GM12892 (cell line): ENCODE results near the gene ZNF280C.

Experiments
- POLR2A ChIP-seq: IDR thresholded peaks from 2 replicates; pipeline ENCODE4 v1.6.1; 2011; ENCODE audit warnings: low read depth, low read length, control low read depth
- POLR2AphosphoS5 ChIP-seq: IDR thresholded peaks from 2 replicates; pipeline ENCODE4 v1.6.1; 2011; ENCODE audit warnings: low read depth, low read length, control low read depth

DNA sequence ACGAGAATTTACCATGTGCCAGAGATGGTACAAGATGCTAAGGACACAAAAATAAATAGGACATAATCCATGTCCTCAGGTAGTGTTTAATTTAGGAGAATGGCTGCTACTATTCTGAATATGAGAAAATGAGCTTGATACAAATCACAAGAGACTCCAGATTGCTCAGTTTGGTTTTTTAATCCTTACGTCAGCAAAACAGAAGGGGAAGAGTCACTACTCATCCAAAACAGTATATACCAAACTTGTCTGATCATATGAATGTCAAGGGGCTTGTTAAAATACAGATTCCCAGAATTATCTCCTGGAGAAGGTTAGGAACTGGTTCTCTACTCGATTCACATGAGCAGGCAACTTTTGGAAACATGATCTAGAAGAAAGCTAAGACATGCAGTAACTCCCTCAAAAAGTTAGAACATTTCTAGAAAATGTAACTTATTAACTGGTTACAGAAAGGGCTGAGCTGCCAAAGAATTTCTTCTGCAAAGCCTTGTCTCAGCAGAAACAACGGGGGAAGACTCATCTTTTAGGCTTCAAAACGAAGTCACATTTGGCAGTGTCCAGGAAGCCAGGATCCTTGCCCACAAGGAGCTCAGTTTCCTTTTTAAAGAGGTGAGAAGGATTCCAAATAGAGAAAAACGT is 106.5 kb downstream of the ZNF280C start:
- TF ChIP-seq POLR2A: no peak
- TF ChIP-seq POLR2AphosphoS5: no peak
